HG02840 (cell line): ENCODE results near the gene IMPA2.
"Not testable (repeated sequence)": the region's sequence is repeated elsewhere in the genome, so short reads cannot be mapped to it uniquely, and the experiment has no call there.

Experiments
- ATAC-seq: cut with Tn5 transposase; IDR thresholded peaks from one replicate; pipeline ENCODE4 v1.9.1; 2021; ENCODE audit warnings: mild to moderate bottlenecking, moderate library complexity, moderate number of reproducible peaks; ENCODE audit not compliant: unreplicated experiment, low FRiP score

Gene IMPA2

DNA sequence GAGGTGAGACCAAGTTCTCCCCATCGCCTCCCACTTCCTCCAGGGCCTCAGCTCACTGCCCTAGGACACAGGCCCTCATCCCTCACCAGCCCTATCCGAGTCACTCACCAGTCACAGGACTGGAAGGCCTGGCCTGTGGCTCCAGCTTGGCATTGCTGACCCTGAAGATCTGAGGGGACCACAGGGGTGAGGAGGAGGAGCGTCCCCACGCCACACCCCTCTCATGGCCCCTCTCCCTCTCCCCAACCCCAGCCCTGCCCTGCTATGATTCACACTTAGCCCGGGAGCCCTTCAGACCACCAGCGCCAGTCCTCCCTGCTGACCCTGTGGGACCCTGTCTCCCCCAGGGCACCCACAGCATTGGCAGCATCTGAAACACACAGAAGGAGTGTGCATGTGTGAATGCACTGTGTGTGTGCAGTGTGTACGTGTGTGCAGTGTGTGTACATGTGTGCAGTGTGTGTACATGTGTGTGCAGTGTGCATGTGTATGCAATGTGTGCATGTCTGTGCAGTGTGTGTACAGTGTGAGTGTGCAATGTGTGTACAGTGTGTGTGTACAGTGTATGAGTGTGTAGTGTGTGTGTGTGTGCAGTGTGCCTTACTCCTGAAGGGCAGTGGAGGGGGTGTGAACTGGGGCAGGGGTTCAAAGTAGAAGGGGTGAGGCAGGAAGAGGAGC, 82.9 kb downstream of the IMPA2 start:
- ATAC-seq: no peak

DNA sequence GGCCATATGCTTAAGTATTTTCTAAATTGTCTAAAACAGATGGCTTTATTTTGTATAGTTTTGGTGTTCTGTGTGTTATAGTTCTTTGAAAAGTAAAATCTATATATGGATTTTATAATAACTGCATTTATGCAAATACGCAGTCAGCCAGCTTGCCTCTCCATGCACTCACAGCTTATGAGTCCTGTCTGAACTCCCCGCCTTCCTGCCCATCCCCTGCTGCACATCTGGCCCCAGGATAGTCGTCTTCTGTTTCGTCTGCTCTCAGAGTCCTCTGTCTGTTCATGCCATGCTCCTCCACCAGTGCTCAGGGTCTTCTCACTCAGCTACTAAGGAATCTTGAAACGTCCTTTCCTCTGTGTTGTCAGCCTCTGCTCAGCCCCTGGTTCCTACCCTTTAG, 84.1 kb downstream of the IMPA2 start:
- no peak for ATAC-seq

DNA sequence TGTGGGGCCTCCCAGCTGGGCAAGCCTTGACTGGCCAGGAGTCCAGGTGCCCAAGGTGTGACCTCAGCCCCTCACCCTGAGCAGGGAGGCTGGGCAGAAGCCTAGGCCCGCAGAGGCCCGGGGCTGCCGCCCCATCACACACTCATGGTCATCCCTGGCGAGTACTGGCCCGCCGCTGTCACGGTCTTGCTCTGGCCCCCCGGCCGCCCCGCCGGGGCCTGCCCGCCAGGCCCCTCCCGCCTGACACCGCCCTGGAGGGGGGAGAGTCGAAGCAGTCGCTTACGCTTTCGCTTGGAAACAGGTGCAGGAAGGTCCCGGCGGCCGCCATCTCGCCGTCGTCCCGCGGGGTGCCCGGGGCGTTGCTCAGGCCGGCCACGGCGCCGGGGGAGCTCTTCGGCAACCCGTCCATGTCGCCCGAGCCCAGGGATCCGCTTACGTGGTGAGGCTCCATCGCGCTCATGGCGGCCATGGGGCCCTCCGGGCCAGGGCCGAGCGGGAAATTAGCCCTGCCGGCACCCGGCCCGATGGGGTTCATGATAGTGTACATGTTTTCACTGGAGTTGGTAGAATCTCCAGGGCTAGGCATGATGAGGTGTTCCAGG, 85.7 kb downstream of the IMPA2 start:
- ATAC-seq: no peak

DNA sequence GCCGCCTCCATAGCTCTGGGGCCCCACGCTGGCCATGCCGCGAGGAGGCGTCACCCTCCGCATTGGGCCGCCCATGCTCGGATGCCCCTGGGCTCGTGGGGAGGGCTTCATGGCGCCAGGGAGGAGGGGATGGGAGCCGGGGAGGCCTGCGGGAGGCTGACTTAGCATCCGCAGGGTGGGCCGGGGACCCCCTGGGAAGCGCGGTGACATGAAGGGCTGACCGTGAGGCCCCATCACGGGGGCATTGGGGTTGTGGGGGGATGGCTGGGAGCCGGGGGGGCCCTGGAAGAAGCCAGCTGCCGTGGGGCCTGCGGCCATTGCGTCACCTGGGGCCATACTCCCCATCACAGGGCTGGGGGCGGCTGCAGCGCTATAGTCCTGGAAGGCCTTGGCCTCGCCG, 86.4 kb downstream of the IMPA2 start:
- ATAC-seq: no peak

DNA sequence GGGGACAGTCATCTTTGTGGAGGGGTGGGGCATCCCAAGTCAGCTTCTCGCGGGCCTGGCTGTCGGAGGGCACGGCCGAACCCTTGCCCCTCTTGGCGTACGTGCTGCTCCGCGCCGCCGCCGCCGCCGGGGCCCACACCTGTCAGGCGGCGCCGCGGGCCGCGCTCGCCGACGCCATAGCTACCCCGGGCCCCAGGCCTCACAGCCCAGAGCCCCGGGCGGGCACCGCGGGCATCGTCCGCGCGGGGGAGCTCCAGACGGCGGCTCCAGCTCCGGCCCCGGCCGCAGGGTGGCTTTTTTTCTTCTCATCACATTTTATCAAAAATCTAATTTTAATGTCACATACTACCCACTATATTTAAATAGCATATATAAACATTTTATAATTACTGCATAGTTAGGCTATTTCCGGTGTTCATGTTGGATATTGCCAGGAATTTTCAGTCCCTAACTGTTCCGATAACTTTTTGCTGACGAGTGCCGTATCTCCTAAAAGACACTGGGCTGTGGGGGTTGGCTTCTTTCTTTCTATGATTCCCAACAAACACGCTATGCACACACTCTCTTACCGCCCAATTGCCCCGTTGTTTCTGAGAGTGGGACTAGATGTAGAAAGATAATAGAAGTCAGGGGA, 87.1 kb downstream of the IMPA2 start:
- not testable (repeated sequence) for ATAC-seq

DNA sequence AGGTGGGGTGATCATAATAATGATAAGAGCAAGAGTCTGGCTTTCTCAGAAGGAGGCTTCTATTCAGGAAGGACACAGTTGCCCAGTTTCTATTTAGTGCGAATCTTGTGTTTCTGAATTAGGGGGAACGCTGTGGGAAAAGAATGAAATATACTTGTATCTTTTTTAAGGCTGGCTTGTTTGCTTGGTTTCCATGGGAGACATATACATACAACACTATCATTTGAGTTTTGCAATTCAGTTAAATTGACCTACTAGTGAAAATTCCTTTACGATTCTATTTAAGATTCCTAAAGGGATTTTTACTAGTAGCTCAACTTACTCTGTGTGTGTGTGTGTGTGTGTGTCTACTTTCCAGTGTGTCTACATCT, 87.6 kb downstream of the IMPA2 start:
- ATAC-seq: no peak

DNA sequence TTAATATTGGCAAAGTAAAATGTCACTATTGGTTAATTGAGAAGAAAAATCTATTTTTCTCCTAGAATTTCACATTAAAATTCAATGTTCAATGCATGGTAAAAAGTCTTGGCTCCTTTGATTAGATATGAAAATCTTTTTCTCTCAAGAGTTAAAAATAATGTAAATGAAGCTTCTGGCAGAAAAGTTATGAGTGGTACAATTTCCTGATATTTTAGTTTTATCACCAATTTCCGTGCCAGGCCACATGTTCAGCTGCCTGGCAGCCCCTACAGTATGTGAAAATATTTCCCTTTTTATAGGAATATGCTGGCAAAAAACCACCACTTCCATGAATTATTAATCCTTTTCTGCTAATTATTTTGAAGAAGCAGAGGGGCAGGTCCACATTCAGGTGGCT, 89.8 kb downstream of the IMPA2 start:
- ATAC-seq: not testable (repeated sequence)

DNA sequence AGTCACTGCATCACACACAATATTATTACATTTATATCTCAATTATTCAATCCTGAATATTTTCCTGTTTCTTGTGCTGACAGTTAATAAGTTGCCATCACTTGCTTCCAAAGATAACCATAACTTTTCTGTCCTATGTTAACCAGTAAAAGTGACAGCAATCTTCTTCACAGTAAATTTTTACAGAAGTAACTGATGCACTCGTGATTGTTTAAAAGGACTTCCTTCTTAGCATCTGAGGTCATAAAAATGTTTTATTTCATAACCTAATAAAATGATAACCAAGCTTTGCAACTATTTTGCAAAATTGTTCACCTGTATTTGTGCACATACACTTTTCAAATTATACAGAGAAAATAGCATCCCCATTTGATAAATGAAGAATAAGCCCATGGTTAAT, 91.7 kb downstream of the IMPA2 start:
- no peak for ATAC-seq

DNA sequence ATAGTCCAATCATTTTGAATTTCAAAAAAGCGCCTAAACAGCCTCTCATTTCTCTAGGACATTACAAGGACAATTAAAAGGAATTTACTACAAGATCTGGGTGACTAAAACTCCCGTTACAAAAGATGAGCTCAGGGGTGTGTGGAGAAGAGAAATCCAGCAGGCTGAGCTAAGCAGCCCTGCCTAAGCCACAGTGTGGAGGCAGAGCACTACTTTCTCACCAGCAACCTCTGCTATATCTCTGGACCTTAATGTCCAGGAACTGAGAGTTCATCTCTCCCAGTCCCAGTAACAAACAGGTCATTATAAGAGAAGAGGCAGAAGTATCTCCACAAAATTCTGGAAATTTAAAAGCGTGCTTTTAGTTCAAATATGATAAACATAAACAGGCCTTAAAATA, 93.4 kb downstream of the IMPA2 start:
- ATAC-seq: no peak

DNA sequence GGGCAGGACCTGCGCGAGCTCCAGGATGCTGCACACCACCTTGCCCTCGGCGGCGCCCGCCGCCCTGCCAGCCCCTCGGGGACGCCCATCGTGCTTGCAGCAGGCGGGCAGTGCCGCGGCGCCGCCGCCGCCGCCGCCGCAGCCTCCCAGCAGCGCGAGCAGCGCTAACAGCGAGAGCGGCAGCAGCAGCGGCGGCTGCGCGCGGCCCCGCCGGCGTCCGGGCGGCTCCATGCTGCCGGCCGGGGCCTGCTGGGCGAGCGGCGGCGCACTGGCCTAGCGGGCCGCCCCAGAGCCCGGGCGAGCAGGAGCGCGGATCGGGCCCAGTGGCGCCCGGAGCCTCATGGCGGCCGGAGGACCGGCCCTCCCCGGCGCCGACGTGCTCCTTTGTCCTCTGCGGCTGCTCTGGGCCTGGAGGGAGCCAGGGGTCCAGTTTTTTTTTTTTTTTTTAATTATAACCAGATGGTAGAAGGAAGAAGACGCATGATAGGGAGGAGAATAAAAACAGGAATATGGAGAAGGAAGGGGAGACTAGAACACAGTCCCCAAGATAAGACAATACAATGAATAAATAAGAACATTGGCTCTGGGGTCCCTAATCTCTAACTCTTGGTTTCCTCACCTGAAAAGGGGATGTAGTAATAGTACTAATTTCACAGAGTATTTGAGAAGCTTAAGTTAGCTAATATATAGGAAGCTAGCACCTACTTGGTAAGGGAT, 95.3 kb downstream of the IMPA2 start:
- ATAC-seq: no peak

DNA sequence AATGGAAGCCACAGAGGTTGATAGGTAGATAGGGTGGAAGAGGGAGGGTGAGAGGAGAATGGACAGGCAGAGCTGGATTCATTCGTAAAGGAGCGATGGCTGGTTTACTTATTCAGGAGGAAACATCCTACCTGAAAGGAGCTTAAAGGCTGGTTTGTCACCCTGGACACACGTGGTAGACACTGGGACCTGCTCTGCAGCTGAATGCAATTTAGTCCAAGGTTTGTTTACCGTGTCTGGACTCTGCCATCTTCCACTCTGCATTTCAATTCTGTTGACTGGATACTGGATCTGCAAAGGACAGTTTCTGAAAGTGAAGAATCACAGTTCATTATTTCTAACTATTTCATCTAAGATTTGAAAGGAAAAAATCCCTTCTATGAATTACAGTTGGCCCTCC, 96.7 kb downstream of the IMPA2 start:
- not testable (repeated sequence) for ATAC-seq

DNA sequence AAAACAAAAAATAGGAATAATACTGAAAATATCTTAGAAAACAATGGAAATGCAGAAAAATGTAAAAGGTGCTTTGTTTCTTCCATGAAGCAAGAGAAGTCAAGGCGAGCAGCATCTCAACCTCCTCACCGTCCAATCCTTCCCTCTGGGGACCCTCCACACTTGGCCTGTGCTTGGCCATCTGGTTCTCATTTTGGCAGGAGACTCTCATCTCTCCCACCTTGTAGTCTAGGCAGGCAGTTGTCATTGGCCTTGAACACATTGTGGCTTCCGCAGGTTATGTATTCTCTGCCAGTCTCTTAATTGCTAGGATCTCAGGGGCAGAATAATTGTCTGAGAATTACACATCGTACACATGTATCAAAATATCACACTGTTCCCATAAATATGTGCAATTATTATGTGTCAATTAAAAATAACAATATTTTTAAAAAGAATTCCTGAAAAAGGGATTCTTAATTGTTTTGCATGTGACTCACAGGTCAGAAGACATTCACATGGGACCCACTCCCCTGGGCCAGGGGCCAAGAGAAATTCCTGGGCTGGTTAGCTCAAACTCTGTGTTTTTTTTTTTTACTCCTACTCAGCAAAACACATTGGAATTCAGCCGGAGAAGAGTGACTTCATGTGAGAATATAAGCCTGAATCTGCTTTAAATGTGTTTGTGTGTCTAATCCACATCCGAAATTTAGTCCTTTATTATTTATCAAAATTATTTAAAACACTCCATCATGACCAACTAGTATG, 98.4 kb downstream of the IMPA2 start:
- no peak for ATAC-seq
